H1 (cell line): ENCODE measurements around the gene TSHZ2. TPM values are rescaled to one million over a fixed set of nuclear protein-coding genes. Genes with fewer than 3 reads are reported as not detected.

ENCODE experiments used
- EZH2 ChIP-seq: fragments of 200-600 bp; sonication (generic); IDR thresholded peaks from 2 replicates; pipeline ENCODE4 v1.7.1; 2012; ENCODE audit warnings: low read depth, mild to moderate bottlenecking, moderate library complexity, low read length, inconsistent platforms; ENCODE audit not compliant: severe bottlenecking
- RNF2 ChIP-seq: fragments of 200-900, 300-1000 bp; sonication (generic); IDR thresholded peaks from 2 replicates; pipeline ENCODE4 v1.7.1; 2016; ENCODE audit warnings: borderline replicate concordance, low read depth, mild to moderate bottlenecking, antibody characterized with exemption, low read length; ENCODE audit not compliant: poor library complexity, severe bottlenecking; ENCODE audit errors: missing control alignments
- polyA plus RNA-seq, 7 experiments: library from polyadenylated mRNA; depleted of rRNA in 3 of 7; stranded (reverse) in 5 of 7; unstranded in 2 of 7; fragments of >200 nt in 5 of 7; fragments of 200-250 nt in 2 of 7; gene quantifications; 1 replicate in 5 of 7; 2 replicates in 1 of 7; 4 replicates in 1 of 7; pipeline versions ENCODE4 v1.2.1 to v1.2.3, GENCODE V29; 2011 to 2013; ENCODE audit warnings: missing spikeins in 2 of 7, mixed read lengths in 2 of 7
- total RNA-seq: library from RNA; stranded (reverse); fragmentation: NEBNext Ultra II Directional; extraction: Animal tissue kit (Norgen Biotek cat#: 25700); gene quantifications from 2 replicates; pipeline ENCODE4 v1.2.1, GENCODE V29; 2021

TSHZ2 gene
- total and polyA plus RNA-seq, 2 of the 8 experiments (the other 6 are each of a cell fraction or from before 2014, with no cell fraction given), result 0.14 to 0.30 TPM

DNA sequence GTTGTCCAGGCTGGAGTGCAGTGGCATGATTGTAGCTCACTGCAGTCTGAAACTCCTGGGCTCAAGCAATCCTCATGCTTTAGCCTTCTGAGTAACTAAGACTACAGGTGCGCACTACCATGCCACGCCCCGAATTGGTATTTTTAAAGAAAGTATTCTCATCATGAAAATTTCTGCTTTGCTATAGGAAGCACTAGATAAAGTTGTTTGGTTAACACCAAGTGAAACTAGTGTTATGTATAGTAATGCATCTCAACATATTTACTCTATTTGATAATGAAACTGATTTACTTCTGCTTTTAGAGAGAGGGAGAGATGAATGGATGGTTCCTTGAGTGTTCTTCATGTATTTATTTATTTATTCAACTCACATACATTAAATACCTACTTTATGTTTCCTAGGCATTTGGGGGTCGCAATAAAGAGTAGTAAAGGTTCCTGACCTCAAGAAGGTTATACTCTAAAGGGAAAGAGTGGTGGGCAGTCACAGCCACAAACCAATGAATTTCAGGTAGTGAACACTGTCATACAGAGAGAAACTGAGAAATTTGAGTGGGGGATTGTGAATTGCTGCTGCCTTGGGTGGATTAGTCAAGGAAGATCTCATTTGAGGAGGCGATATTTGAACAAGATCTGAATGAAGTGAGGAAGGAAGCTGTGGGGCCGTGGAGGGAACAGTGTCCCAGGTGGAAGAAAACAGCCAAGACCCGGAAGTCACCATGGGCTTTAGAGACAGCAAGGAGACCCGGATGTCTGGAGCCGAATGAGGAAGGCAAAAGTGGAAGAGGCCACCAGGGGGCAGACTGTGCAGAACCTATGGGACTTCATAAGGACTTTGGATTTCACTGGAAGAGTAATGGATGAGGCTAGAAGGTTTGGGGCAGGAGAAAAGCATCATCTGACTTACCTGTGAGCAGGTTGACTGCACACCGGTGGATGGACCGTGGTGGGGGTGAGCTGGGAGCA is 185.6 kb downstream of the TSHZ2 start (continued):
- TF ChIP-seq RNF2 (no peak), EZH2 (no peak)
